Ovary (tissue), 9 donors: ENCODE data around the gene NDUFB4. TPM values are rescaled to one million over a fixed set of nuclear protein-coding genes. Genes with fewer than 3 reads are reported as not detected.
"Not testable (repeated sequence)": the region's sequence is repeated elsewhere in the genome, so short reads cannot be mapped to it uniquely, and the experiment has no call there.

Experiments
- DNase-seq, 5 donors: peaks; one replicate each; pipeline ENCODE4 v3.0.0-alpha.2; 2019 to 2020
- H3K27ac ChIP-seq, 2 donors: fragments of 200-600 bp; one replicate each; pipeline versions ENCODE4 v1.5.1 to v1.8.0; 2019 to 2022
- H3K27me3 ChIP-seq: fragments of 200-600 bp; one replicate; pipeline ENCODE4 v1.8.0; 2022
- H3K36me3 ChIP-seq: fragments of 200-600 bp; sonication (generic); one replicate; pipeline ENCODE4 v1.5.1; 2019
- H3K4me1 ChIP-seq: one replicate; pipeline ENCODE4 v1.8.1; 2013; ENCODE audit warnings: mild to moderate bottlenecking, moderate library complexity; ENCODE audit not compliant: insufficient read depth
- H3K4me3 ChIP-seq: fragments of 200-600 bp; sonication (generic); one replicate; pipeline ENCODE4 v1.5.1; 2017
- H3K9me3 ChIP-seq, 2 donors: fragments of 200-600 bp in 1 of 2; sonication (generic) in 1 of 2; one replicate each; pipeline versions ENCODE4 v1.5.1 to v1.8.1; 2013 to 2019; ENCODE audit warnings: mild to moderate bottlenecking in 1 of 2, moderate library complexity in 1 of 2
- EP300 ChIP-seq: sonication (generic); formaldehyde crosslinking; IDR thresholded peaks from one replicate; pipeline ENCODE4 v1.6.1; 2017; ENCODE audit warnings: antibody characterized with exemption
- POLR2A ChIP-seq: fragments of 450-650 bp; IDR thresholded peaks from one replicate; pipeline ENCODE4 v1.6.1; 2017; ENCODE audit warnings: antibody characterized with exemption, mild to moderate bottlenecking, moderate library complexity
- WGBS, 3 donors: extraction: QIAGEN DNeasy Blood & Tissue Kit in 1 of 3; methylation state at CpG; one replicate each; pipeline versions ENCODE4 v1.1.5 to v1.1.7; 2013 to 2017; 5-methylcytosine and 5-hydroxymethylcytosine counted together
- intact Hi-C, 4 donors: fragments of 100-400 bp; cut with DNase I; formaldehyde crosslinking; loops; one replicate each; pipeline versions ENCODE4 v1.11.0 to v1.15.1; 2022 to 2023
- polyA plus RNA-seq, 2 donors: library from polyadenylated mRNA; stranded (reverse); fragments of 200-250 nt in 1 of 2; fragments of 350-450 nt in 1 of 2; fragmentation: Illumina TruSeq in 1 of 2; extraction: RNeasy Lipid Tissue Mini Kit (QIAGEN cat#74804) in 1 of 2; gene quantifications; one replicate each; pipeline ENCODE4 v1.2.3, GENCODE V29; 2013 to 2014
- total RNA-seq, 7 donors: library from RNA; depleted of rRNA in 2 of 7; stranded (reverse); fragments of >200 nt in 2 of 7; fragmentation: NEBNext Ultra II Directional in 3 of 7; extraction: Animal tissue kit (Norgen Biotek cat#: 25700) in 3 of 7; gene quantifications; one replicate each; pipeline versions ENCODE4 v1.1.0 to v1.2.4, GENCODE V29; 2016 to 2023
- TF ChIP-seq, protein P1 (sequence below), 3 donors: fragments of 450-650 bp in 2 of 3; fragments of 200-600 bp in 1 of 3; IDR thresholded peaks; one replicate each; pipeline versions ENCODE4 v1.5.1 to v1.8.0; 2016 to 2022; ENCODE audit warnings: antibody characterized with exemption in 3 of 3, mild to moderate bottlenecking in 1 of 3
- donor health status: DM: no; HTN: no; CAD: no; lungs with moderate emphysema.
- donor health status: DM: no; HTN: no; CAD: no.
- donor health status: Bipolar disorder and iron deficiency.
- donor health status: DM: yes; HTN: yes; CAD: no.
- donor health status: DM: no; HTN: no; CAD: no.
- donor health status: DM: yes; HTN: yes; CAD: no.

Gene NDUFB4
- total and polyA plus RNA-seq, 9 donors = 58.2 to 183 (median 100) TPM

- Histone ChIP-seq H3K9me3 (no peaks in the 10 kb centered on the region), H3K27me3 (no peaks in the 10 kb centered on the region), H3K36me3 (no peaks in the 10 kb centered on the region), H3K4me1 (no peaks in the 10 kb centered on the region), H3K27ac (no peak overlapping the region), H3K4me3 (no peak overlapping the region)
- no peak for DNase-seq
- WGBS, 3 donors = 72 to 80% (median 74%) methylated on average over 8 of the region's 8 CpGs
- intact Hi-C loops = no loop called here
- TF ChIP-seq POLR2A (no peak), EP300 (no peak)
- TF ChIP-seq, protein P1, sequence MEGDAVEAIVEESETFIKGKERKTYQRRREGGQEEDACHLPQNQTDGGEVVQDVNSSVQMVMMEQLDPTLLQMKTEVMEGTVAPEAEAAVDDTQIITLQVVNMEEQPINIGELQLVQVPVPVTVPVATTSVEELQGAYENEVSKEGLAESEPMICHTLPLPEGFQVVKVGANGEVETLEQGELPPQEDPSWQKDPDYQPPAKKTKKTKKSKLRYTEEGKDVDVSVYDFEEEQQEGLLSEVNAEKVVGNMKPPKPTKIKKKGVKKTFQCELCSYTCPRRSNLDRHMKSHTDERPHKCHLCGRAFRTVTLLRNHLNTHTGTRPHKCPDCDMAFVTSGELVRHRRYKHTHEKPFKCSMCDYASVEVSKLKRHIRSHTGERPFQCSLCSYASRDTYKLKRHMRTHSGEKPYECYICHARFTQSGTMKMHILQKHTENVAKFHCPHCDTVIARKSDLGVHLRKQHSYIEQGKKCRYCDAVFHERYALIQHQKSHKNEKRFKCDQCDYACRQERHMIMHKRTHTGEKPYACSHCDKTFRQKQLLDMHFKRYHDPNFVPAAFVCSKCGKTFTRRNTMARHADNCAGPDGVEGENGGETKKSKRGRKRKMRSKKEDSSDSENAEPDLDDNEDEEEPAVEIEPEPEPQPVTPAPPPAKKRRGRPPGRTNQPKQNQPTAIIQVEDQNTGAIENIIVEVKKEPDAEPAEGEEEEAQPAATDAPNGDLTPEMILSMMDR (IDR thresholded peaks at IDR 0.05) = no peak
Observed at GRCh38 chr3:120614765-120615164, 18.6 kb downstream of the NDUFB4 start.

DNA sequence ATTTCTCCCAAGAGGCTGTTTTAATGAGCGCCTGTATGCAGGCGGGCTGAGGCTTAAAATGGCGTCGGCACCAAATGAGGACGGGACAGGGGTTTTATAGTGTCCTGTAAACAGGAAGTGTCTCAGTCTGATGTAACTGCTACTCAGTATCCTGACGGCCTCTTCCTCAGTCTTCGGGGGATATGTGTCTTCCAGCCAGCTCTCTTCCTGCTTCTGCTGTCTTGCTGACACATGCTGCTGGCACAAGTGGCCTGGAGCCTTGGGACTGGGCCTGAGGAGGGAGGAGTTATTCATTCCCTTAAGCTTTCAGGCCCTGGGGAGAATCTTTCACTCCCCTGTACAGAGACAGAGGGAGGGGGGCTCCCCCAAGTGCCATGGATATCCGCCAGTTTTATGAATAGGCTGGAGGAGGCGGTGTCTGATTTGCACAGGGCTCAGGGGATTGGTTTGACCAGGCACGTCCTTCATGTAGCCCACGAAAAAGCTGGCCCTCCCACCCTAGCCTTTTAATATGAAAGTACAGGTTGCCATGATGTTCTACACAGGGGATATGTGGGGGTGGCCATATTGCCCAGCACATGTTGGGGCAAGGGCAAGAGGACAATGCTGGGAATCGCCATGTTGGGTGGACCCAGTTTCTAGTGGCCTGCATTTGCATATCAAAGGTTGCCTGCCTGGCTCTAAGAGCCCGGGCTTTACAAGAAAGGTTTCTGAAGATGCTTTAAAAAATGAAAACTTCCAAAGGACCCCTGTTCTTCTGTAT, 19.9 kb downstream of the NDUFB4 start:
- no peaks in the 10 kb centered on the region for H3K4me1 ChIP-seq
- no peaks in the 10 kb centered on the region for H3K36me3 ChIP-seq
- H3K9me3 ChIP-seq = no peaks in the 10 kb centered on the region
- H3K27me3 ChIP-seq = no peaks in the 10 kb centered on the region
- WGBS, 3 donors = 72 to 79% (median 73%) methylated on average over 13 of the region's 13 CpGs
- intact Hi-C loops = no loop called here
- TF ChIP-seq EP300 (no peak), POLR2A (no peak)
- TF ChIP-seq, protein P1 (IDR thresholded peaks at IDR 0.05) = no peak
- no peak overlapping the region for H3K27ac ChIP-seq
- DNase-seq = no peak
- no peak overlapping the region for H3K4me3 ChIP-seq

DNA sequence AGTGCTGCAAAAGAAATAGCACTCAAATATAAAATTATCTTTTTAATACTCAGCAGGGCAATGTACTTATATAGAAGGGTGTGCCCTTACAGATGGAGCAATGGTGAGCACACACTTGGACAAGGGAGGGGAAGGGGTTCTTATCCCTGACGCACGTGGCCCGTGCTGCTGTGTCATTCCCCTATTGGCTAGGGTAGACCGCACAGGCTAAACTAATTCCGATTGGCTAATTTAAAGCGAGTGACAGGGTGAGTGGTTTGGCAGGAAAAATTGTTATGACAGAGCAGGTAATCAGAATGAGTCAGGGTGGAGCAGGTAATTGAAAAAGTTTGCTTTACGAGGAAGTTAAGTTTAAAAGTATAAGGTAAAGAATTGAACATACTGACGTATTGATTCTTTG, 20.6 kb downstream of the NDUFB4 start:
- H3K4me3 ChIP-seq, H3K27me3 ChIP-seq, H3K9me3 ChIP-seq, H3K4me1 ChIP-seq, H3K36me3 ChIP-seq, intact Hi-C loops, H3K27ac ChIP-seq, DNase-seq: not testable (repeated sequence)
- WGBS, 3 donors = 85 to 91% (median 89%) methylated on average over 8 of the region's 8 CpGs

- DNase-seq = no peak
- Histone ChIP-seq H3K27ac (no peak overlapping the region), H3K27me3 (no peaks in the 10 kb centered on the region), H3K9me3 (peaks cover 0 to 11% of the 10 kb centered on the region in 2 donors), H3K4me3 (no peak overlapping the region), H3K36me3 (no peaks in the 10 kb centered on the region), H3K4me1 (no peaks in the 10 kb centered on the region)
- TF ChIP-seq POLR2A = no peak
- WGBS, 3 donors = 82 to 90% (median 89%) methylated on average over 3 of the region's 3 CpGs
- intact Hi-C loops = no loop called here
Observed at GRCh38 chr3:120622457-120622856, 26.3 kb downstream of the NDUFB4 start.

GRCh38 chr3:120622870-120623726, 27.0 kb downstream of the NDUFB4 start:
- DNase-seq = no peak
- Histone ChIP-seq H3K9me3 (peaks cover 0 to 11% of the 10 kb centered on the region in 2 donors), H3K27ac (no peak overlapping the region), H3K27me3 (no peaks in the 10 kb centered on the region), H3K4me1 (no peaks in the 10 kb centered on the region), H3K36me3 (no peaks in the 10 kb centered on the region), H3K4me3 (no peak overlapping the region)
- TF ChIP-seq, protein P1 (IDR thresholded peaks at IDR 0.05) = no peak
- TF ChIP-seq EP300 = no peak
- no peak for TF ChIP-seq POLR2A
- WGBS, 3 donors = 85 to 89% (median 88%) methylated on average over 12 of the region's 12 CpGs
- intact Hi-C loops = no loop called here
